ENCODE results near the gene APBA1.

APBA1 gene

GRCh38 chr9:69572611-69573010 is 99.6 kb downstream of the APBA1 start:
- no peak for ATAC-seq (ENCODE audit: insufficient read depth, low read depth)
- Histone ChIP-seq H3K4me2 (ENCODE audit: insufficient read depth, low read length) (no peak overlapping the region), H3K36me3 (ENCODE audit: insufficient read depth, low read length) (no peaks in the 10 kb centered on the region), H3K27ac (ENCODE audit: low read length) (no peak overlapping the region), H4K20me1 (ENCODE audit: insufficient read depth, low read length) (no peaks in the 10 kb centered on the region), H3K4me1 (ENCODE audit: insufficient read depth, low read length) (no peaks in the 10 kb centered on the region), H3K9me3 (ENCODE audit: insufficient read depth, low read length, severe bottlenecking) (no peaks in the 10 kb centered on the region), H2AFZ (ENCODE audit: low read depth, low read length) (no peak overlapping the region), H3K4me3 (ENCODE audit: low read depth in 1 of 2, low read length in 2 of 2) (no peak overlapping the region), H3K79me2 (ENCODE audit: insufficient read depth, low read length) (no peaks in the 10 kb centered on the region), H3K9ac (ENCODE audit: low read depth, low read length) (no peak overlapping the region), H3K27me3 (ENCODE audit: insufficient read depth, low read length, poor library complexity) (no peaks in the 10 kb centered on the region)
- DNase-seq: no peak
- TF ChIP-seq CTCF (IDR thresholded peaks at IDR 0.05; ENCODE audit: borderline replicate concordance, extremely low read depth, low read length, poor library complexity, severe bottlenecking) (no peak), EZH2 (IDR thresholded peaks at IDR 0.05; ENCODE audit: borderline replicate concordance, low read depth, low read length, severe bottlenecking) (no peak)

DNA sequence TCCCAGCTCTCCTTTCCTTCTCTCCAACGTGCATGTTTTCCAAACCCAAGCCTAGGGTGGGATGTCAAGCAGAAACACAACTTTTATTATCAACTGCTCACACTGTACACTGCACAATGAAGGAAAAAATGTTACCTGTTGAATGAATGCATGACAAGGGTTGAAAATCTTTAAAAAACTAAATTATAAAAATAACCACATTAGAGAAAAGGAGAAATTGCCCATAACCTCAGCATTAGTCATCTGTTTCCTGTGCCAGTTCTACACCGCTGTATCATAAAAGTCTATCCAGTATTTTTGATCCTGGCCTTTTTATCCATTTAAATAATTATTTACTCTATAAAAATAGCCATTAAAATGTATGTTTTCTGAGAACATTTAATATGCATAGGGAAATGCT is 101.1 kb downstream of the APBA1 start:
- Histone ChIP-seq H3K4me1 (ENCODE audit: insufficient read depth, low read length) (no peaks in the 10 kb centered on the region), H3K4me2 (ENCODE audit: insufficient read depth, low read length) (no peak overlapping the region), H3K4me3 (ENCODE audit: low read depth in 1 of 2, low read length in 2 of 2) (no peak overlapping the region), H3K9me3 (ENCODE audit: insufficient read depth, low read length, severe bottlenecking) (no peaks in the 10 kb centered on the region), H3K79me2 (ENCODE audit: insufficient read depth, low read length) (no peaks in the 10 kb centered on the region), H3K27ac (ENCODE audit: low read length) (no peak overlapping the region), H3K9ac (ENCODE audit: low read depth, low read length) (no peak overlapping the region), H3K36me3 (ENCODE audit: insufficient read depth, low read length) (no peaks in the 10 kb centered on the region), H2AFZ (ENCODE audit: low read depth, low read length) (no peak overlapping the region), H3K27me3 (ENCODE audit: insufficient read depth, low read length, poor library complexity) (no peaks in the 10 kb centered on the region), H4K20me1 (ENCODE audit: insufficient read depth, low read length) (no peaks in the 10 kb centered on the region)
- TF ChIP-seq CTCF (IDR thresholded peaks at IDR 0.05; ENCODE audit: borderline replicate concordance, extremely low read depth, low read length, poor library complexity, severe bottlenecking) (no peak), EZH2 (IDR thresholded peaks at IDR 0.05; ENCODE audit: borderline replicate concordance, low read depth, low read length, severe bottlenecking) (no peak)
- no peak for ATAC-seq (ENCODE audit: insufficient read depth, low read depth)
- no peak for DNase-seq

- TF ChIP-seq CTCF (IDR thresholded peaks at IDR 0.05; ENCODE audit: borderline replicate concordance, extremely low read depth, low read length, poor library complexity, severe bottlenecking) (no peak), EZH2 (IDR thresholded peaks at IDR 0.05; ENCODE audit: borderline replicate concordance, low read depth, low read length, severe bottlenecking) (no peak)
- H3K79me2 ChIP-seq (ENCODE audit: insufficient read depth, low read length): no peaks in the 10 kb centered on the region
- H3K9me3 ChIP-seq (ENCODE audit: insufficient read depth, low read length, severe bottlenecking): no peaks in the 10 kb centered on the region
- H3K4me3 ChIP-seq (ENCODE audit: low read depth in 1 of 2, low read length in 2 of 2): no peak overlapping the region
- H4K20me1 ChIP-seq (ENCODE audit: insufficient read depth, low read length): no peaks in the 10 kb centered on the region
- no peak overlapping the region for H3K4me2 ChIP-seq (ENCODE audit: insufficient read depth, low read length)
- DNase-seq (no peak), ATAC-seq (ENCODE audit: insufficient read depth, low read depth) (no peak)
- H3K36me3 ChIP-seq (ENCODE audit: insufficient read depth, low read length): no peaks in the 10 kb centered on the region
- no peaks in the 10 kb centered on the region for H3K4me1 ChIP-seq (ENCODE audit: insufficient read depth, low read length)
- no peak overlapping the region for H3K9ac ChIP-seq (ENCODE audit: low read depth, low read length)
- H3K27me3 ChIP-seq (ENCODE audit: insufficient read depth, low read length, poor library complexity): no peaks in the 10 kb centered on the region
- no peak overlapping the region for H2AFZ ChIP-seq (ENCODE audit: low read depth, low read length)
- no peak overlapping the region for H3K27ac ChIP-seq (ENCODE audit: low read length)
Measured at GRCh38 chr9:69569738-69570451, 102.3 kb downstream of the APBA1 start.
